HG02981 (cell line): ENCODE data around the gene SF3B1.
"Not testable (repeated sequence)": the region's sequence is repeated elsewhere in the genome, so short reads cannot be mapped to it uniquely, and the experiment has no call there.

ENCODE experiments used
- ATAC-seq: cut with Tn5 transposase; IDR thresholded peaks from one replicate; pipeline ENCODE4 v1.9.1; 2021; ENCODE audit warnings: mild to moderate bottlenecking, moderate library complexity; ENCODE audit not compliant: unreplicated experiment

The SF3B1 gene

GRCh38 chr2:197348721-197349360 is 86.0 kb downstream of the SF3B1 start:
- ATAC-seq, result no peak

GRCh38 chr2:197345846-197346370 is 88.9 kb downstream of the SF3B1 start:
- ATAC-seq, result no peak

- ATAC-seq, result not testable (repeated sequence)
Observed at GRCh38 chr2:197343968-197344367, 90.9 kb downstream of the SF3B1 start.

- no peak for ATAC-seq
Observed at GRCh38 chr2:197340591-197340990, 94.2 kb downstream of the SF3B1 start.
